Erythroblast (primary cell): ENCODE measurements around the gene SUPT3H.

Experiments used
- GATA1 ChIP-seq: IDR thresholded peaks from 2 replicates; pipeline ENCODE4 v1.6.1; 2011; ENCODE audit warnings: low read depth, mild to moderate bottlenecking, control low read depth, low read length, moderate library complexity
- POLR2A ChIP-seq: IDR thresholded peaks from 2 replicates; pipeline ENCODE4 v1.6.1; 2011; ENCODE audit warnings: mild to moderate bottlenecking, low read length

DNA sequence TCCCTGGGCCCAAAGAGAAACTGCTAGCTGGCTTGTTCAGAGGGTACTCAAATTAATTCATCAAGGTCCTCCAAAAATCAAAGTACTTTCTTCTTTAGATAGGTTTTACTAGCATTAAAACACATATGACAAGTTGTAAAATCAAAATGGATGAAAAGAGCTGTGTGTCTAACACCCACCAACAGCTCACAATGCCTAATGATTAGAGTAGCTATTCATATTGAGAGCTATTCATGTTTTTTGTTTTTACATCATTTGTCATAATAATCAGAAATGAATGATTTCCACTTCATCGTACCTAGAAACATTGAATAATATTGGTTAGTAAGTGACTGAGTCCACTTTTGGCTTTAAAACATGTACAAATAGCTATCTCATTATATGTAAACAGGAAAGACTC, 339.5 kb downstream of the SUPT3H start:
- TF ChIP-seq POLR2A (no peak), GATA1 (no peak)
